Measurements from ENCODE around the gene CITED4. TPM values are rescaled to one million over a fixed set of nuclear protein-coding genes. Genes with fewer than 3 reads are reported as not detected.

CITED4 gene
- polyA plus RNA-seq, 1 of the 3 experiments (the other 2 are of a cell fraction) = 10.1 TPM

GRCh38 chr1:40825435-40825788 lies 36.8 kb downstream of the CITED4 start:
- Histone ChIP-seq H3K9me2 (no peaks in the 10 kb centered on the region), H3K27me3 (ENCODE audit: insufficient read depth) (no peaks in the 10 kb centered on the region), H3K4me3 (ENCODE audit: low read depth in 2 of 2, low read length in 1 of 2) (no peak overlapping the region), H2AFZ (ENCODE audit: low read depth) (0 out of 2 replicates have a peak overlapping the region, but pooled peaks have one; percentile 14), H3K9ac (no peak overlapping the region), H3K36me3 (replicated peaks in 1 of 2; ENCODE audit: control insufficient read depth in 1 of 2, insufficient read depth in 2 of 2, low read length in 1 of 2) (no peaks in the 10 kb centered on the region), H3F3A (replicated peaks; ENCODE audit: insufficient read depth) (peaks cover 3% of the 10 kb centered on the region), H3K4me1 (ENCODE audit: control insufficient read depth in 1 of 2, insufficient read depth in 2 of 2, low read depth in 1 of 2, low read length in 1 of 2) (peaks cover 12 to 22% of the 10 kb centered on the region in 2 experiments; a peak in 2 of 4 replicates), H3K79me2 (ENCODE audit: insufficient read depth) (no peaks in the 10 kb centered on the region), H3K4me2 (0 out of 2 replicates have a peak overlapping the region, but pooled peaks have one; percentile 15), H4K20me1 (ENCODE audit: insufficient read depth) (no peaks in the 10 kb centered on the region), H3K27ac (ENCODE audit: low read depth in 2 of 2, low read length in 1 of 2) (0 out of 4 replicates have a peak overlapping the region, but pooled peaks of 1 of the 2 experiments have one; percentile 30), H3K9me3 (no peaks in the 10 kb centered on the region)
- CTCF ChIA-PET = interaction anchor here (1.0 to 1.9 kb wide), 3 partner anchors 10 to 240 kb away, joined by 3 to 6 read pairs (median 4); no protein-coding TSS in a partner anchor
- DNase-seq = no peak
- TF ChIP-seq EZH2phosphoT487 (IDR thresholded peaks at IDR 0.05; ENCODE audit: borderline replicate concordance, low read depth) (no peak), POLR2AphosphoS5 (IDR thresholded peaks at IDR 0.05; ENCODE audit: low read depth, low read length) (no peak), CTCF (IDR thresholded peaks at IDR 0.05) (no peak), EP300 (IDR thresholded peaks at IDR 0.05; ENCODE audit: borderline replicate concordance in 1 of 2, low read depth in 1 of 2, low read length in 1 of 2) (no peak), NFIC (IDR thresholded peaks at IDR 0.05; ENCODE audit: borderline replicate concordance) (no peak), REST (IDR thresholded peaks at IDR 0.05; ENCODE audit: low read depth, low read length) (no peak), ZBTB33 (IDR thresholded peaks at IDR 0.05; ENCODE audit: borderline replicate concordance, low read depth) (no peak), MXI1 (IDR thresholded peaks at IDR 0.05; ENCODE audit: low read depth, low read length) (no peak), RFX5 (IDR thresholded peaks at IDR 0.05; ENCODE audit: low read length) (no peak), SIN3A (IDR thresholded peaks at IDR 0.05; ENCODE audit: borderline replicate concordance, low read depth, low read length) (no peak), JUND (IDR thresholded peaks at IDR 0.05) (no peak), YY1 (IDR thresholded peaks at IDR 0.05; ENCODE audit: low read depth) (no peak)
- POLR2A ChIA-PET = no interaction called here
- WGBS (ENCODE audit: low lambda C conversion rate) = 82% methylated on average over 2 of the region's 3 CpGs
